ENCODE measurements around the gene TAGAP.
"Not testable (repeated sequence)": the region's sequence is repeated elsewhere in the genome, so short reads cannot be mapped to it uniquely, and the experiment has no call there.

Gene TAGAP

DNA sequence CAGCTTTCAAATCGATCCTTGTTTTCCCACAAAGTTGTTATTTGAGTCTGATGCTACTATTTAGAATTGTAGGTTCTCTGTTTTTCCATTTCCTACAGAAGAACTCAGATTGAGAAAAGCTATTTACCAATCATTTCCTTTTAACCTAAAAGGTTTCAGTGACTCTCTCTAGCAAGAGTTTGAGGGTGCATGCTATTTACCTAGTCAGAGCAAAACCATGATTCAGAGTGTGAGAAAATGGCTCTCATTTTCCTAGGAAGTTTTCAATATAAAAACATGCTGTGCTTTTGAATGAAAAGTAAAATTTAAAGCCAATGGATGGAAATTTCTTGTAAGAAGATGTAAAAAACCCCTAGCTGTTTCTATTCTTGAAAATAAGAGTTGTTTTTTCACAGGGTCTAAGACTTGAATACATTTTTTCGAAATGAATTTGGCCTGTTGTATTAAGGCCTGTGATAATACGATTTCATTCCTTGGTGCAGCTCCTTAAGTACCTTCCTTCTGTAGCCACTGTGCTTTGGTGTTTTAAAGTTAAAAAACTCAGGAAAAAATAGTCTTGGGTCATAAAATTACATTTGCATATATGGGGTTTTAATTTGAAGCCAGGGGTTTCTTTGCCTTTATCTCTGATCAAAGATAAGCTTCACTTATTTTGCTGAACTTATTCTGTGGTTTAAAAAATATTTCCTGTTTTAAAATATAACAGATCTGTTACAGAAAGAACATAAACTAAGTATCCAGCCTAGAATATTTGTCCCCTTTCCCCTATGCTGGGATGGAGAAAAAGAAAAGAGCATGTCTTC lies 26.8 kb downstream of the TAGAP start:
- Mint-ChIP-seq H3K4me1 (peaks cover 66% of the 10 kb centered on the region), H3K27ac (peak overlapping the region; percentile 79 to 82), H3K27me3 (no peaks in the 10 kb centered on the region), H3K9me3 (peaks cover 13 to 19% of the 10 kb centered on the region in 2 donors), H3K4me3 (peak overlapping the region; percentile 41 to 64)
- ATAC-seq = peak; percentile 96
- no peak for DNase-seq

GRCh38 chr6:159014406-159014805 lies 30.4 kb downstream of the TAGAP start:
- DNase-seq (no peak), ATAC-seq (no peak)
- Mint-ChIP-seq H3K27me3 (no peaks in the 10 kb centered on the region), H3K27ac (peak overlapping the region in 1 of 2 donors; percentile 16), H3K4me1 (peaks cover 66% of the 10 kb centered on the region), H3K4me3 (no peak overlapping the region), H3K9me3 (peaks cover 0 to 3% of the 10 kb centered on the region in 2 donors)

- Mint-ChIP-seq H3K27me3 (no peaks in the 10 kb centered on the region), H3K27ac (no peak overlapping the region), H3K4me1 (peaks cover 54% of the 10 kb centered on the region), H3K4me3 (no peak overlapping the region), H3K9me3 (no peaks in the 10 kb centered on the region)
- DNase-seq = no peak
- no peak for ATAC-seq
Measured at GRCh38 chr6:159013229-159013628, 31.6 kb downstream of the TAGAP start.

DNA sequence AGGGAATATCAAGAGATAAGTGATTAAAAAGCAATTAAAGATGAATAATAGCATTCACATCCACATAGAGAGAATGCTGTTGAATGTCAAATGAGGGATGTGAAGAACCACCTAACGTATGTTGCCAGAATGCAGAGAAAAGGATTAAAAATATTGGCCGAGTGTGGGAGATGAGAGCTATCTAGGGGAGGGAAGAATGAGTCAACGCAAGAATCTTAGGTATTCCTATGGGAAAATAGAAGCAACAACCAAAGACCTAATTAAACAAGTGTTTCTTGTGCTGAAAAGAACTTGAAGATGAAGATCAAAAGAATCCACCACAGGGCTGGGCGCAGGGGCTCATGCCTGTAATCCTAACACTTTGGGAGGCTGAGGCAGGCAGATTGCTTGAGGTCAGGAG lies 32.6 kb downstream of the TAGAP start:
- DNase-seq (no peak), ATAC-seq (no peak)
- no peak overlapping the region for H3K27ac Mint-ChIP-seq
- no peak overlapping the region for H3K4me3 Mint-ChIP-seq
- H3K9me3 Mint-ChIP-seq = no peaks in the 10 kb centered on the region
- no peaks in the 10 kb centered on the region for H3K27me3 Mint-ChIP-seq
- H3K4me1 Mint-ChIP-seq = peaks cover 46% of the 10 kb centered on the region

DNA sequence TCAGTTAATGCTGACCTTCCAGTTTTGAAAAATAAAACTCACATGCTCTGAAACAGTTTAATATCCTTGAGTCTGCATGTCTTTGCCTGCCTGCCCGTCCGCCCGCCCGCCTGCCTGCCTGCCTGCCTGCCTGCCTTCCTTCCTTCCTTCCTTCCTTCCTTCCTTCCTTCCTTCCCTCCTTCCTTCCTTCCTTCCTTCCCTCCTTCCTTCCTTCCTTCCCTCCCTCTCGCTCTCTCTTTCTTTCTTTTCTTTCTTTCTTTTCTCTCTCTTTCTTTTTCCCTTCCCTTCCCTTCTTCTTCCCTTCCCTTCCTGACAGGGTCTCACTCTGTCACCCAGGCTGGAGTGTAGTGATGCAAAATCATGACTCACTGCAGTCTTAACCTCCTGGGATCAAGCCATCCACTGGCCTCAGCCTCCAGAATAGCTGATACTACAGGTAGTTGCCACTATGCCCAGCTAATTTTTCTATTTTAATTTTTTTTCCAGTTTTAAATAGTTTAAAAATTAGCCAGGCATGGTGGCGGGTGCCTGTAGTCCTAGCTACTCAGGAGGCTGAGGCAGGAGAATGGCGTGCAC lies 34.7 kb downstream of the TAGAP start:
- H3K27ac Mint-ChIP-seq, H3K4me3 Mint-ChIP-seq, H3K9me3 Mint-ChIP-seq, DNase-seq, H3K27me3 Mint-ChIP-seq, ATAC-seq: not testable (repeated sequence)
- H3K4me1 Mint-ChIP-seq = peaks cover 41% of the 10 kb centered on the region

DNA sequence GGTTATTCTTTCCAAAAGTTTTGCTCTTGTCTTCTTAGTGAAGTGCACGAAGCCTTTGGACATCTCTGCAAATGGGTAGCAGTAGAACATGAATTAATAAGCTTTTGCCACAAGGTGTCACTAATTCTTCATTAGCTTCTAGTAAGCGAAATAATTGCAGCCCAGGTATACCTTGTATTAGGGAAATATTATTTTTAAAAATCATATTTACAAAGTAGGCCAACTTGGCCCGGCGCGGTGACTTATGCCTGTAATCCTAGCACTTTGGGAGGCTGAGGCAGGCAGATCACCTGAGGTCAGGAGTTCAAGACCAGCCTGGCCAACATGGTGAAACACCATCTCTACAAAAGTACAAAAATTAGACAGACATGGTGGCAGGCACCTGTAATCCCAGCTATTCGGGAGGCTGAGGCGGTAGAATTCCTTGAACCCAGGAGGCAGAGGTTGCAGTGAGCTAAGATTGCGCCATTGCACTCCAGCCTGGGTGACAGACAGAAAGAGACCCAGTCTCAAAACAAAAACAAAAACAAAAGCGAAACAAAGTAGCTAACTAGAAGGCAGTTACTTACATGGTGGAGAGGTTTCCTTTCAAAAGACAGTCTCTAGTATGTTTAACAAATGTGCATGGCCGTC lies 36.0 kb downstream of the TAGAP start:
- no peaks in the 10 kb centered on the region for H3K27me3 Mint-ChIP-seq
- DNase-seq (no peak), ATAC-seq (peak; percentile 54)
- peaks cover 29% of the 10 kb centered on the region for H3K4me1 Mint-ChIP-seq
- no peak overlapping the region for H3K27ac Mint-ChIP-seq
- H3K4me3 Mint-ChIP-seq = peak overlapping the region in 1 of 2 donors; percentile 23
- no peaks in the 10 kb centered on the region for H3K9me3 Mint-ChIP-seq

- Mint-ChIP-seq H3K27me3 (no peaks in the 10 kb centered on the region), H3K4me3 (no peak overlapping the region), H3K9me3 (no peaks in the 10 kb centered on the region), H3K27ac (no peak overlapping the region), H3K4me1 (peaks cover 25% of the 10 kb centered on the region)
- no peak for ATAC-seq
- DNase-seq = no peak
Measured at GRCh38 chr6:159007510-159007909, 37.3 kb downstream of the TAGAP start.

- H3K27me3 Mint-ChIP-seq = no peaks in the 10 kb centered on the region
- ATAC-seq (no peak), DNase-seq (no peak)
- no peak overlapping the region for H3K4me3 Mint-ChIP-seq
- H3K9me3 Mint-ChIP-seq = no peaks in the 10 kb centered on the region
- H3K27ac Mint-ChIP-seq = no peak overlapping the region
- peaks cover 28% of the 10 kb centered on the region for H3K4me1 Mint-ChIP-seq
Measured at GRCh38 chr6:159005436-159005835, 39.4 kb downstream of the TAGAP start.

GRCh38 chr6:159004592-159004991 lies 40.2 kb downstream of the TAGAP start:
- Mint-ChIP-seq H3K9me3 (no peaks in the 10 kb centered on the region), H3K4me1 (peaks cover 20% of the 10 kb centered on the region), H3K27me3 (no peaks in the 10 kb centered on the region), H3K27ac (no peak overlapping the region), H3K4me3 (no peak overlapping the region)
- DNase-seq (no peak), ATAC-seq (no peak)

DNA sequence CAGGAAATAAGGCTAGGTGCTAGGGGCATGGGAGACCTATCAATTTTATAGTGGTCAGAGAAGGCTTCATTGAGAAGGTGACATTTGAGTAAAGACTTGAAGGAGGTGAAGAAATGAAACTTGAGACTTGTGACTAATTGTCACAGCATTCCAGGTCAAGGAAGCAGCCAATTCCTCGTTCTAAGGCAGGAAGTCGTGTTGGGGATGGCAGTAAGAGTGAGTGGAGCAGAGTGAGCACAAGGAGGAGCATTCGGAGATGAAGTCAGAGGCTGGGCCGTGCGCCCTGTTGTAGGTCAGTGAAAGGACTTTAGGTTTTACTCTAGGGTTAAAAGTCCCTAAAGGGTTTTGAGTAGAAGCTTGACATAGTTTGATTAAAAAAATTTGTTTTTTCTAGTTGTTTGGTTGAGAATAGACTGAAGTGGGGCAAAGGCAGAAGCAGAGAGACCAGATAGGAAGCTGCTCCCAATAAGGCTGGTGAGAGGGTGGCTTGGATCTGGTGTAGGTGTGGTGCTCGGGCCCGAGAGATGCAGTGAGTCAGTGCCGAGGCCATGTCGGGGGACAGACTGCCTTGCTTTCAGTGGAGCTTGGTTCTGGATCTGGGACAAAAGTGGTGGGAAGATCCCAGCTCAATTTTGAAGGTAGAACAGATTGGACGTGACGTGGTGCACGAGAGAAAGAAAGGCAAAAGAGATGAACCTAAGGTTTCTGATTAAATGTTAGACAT lies 42.2 kb downstream of the TAGAP start:
- Mint-ChIP-seq H3K4me3 (no peak overlapping the region), H3K27ac (no peak overlapping the region), H3K4me1 (peaks cover 32% of the 10 kb centered on the region), H3K27me3 (no peaks in the 10 kb centered on the region), H3K9me3 (no peaks in the 10 kb centered on the region)
- no peak for ATAC-seq
- DNase-seq = no peak

GRCh38 chr6:158999666-159000403 lies 45.0 kb downstream of the TAGAP start, which contains the start of gene RSPH3:
Gene RSPH3 (minus strand): TSS chr6:159000202. CDS start chr6:158999550, 652 bp downstream.
- no peaks in the 10 kb centered on the region for H3K9me3 Mint-ChIP-seq
- peak; percentile 85 to 93 for DNase-seq
- peak; percentile 91 for ATAC-seq
- H3K4me1 Mint-ChIP-seq = peaks cover 55% of the 10 kb centered on the region
- H3K27ac Mint-ChIP-seq = peak within 1 kb of the TSS; percentile 91 to 94
- peak within 1 kb of the TSS; percentile 93 to 96 for H3K4me3 Mint-ChIP-seq
- H3K27me3 Mint-ChIP-seq = no peaks in the 10 kb centered on the region

DNA sequence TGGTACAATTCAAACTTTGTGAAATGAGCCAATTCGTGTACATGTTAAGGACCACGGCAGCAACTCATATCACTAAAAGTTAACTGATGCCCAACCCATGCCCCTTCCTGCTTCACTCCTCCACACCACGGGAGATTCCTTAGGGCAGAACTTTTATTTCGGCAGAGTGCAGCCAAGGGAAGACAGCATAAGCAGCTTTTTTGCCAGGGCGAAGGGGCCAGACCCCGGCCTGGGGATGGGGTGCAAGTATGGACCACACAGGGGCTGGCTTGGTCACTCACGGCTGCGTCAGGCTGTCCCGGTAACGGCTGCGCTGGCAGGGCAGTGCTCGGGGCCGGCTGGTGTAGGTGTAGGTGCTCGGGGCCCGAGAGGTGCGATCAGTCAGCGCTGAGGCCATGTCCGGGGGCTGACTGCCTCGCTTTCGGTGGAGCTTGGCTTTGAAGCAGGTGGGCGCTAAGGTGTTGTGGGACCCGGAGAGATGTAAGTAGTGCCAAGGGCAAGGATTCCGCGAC lies 45.6 kb downstream of the TAGAP start:
- peak; percentile 61 for ATAC-seq
- H3K27ac Mint-ChIP-seq = peak overlapping the region; percentile 36 to 94
- peaks cover 57% of the 10 kb centered on the region for H3K4me1 Mint-ChIP-seq
- no peaks in the 10 kb centered on the region for H3K9me3 Mint-ChIP-seq
- H3K27me3 Mint-ChIP-seq = no peaks in the 10 kb centered on the region
- no peak for DNase-seq
- H3K4me3 Mint-ChIP-seq = peak overlapping the region; percentile 93 to 96

- no peak overlapping the region for H3K4me3 Mint-ChIP-seq
- no peak overlapping the region for H3K27ac Mint-ChIP-seq
- DNase-seq = no peak
- H3K4me1 Mint-ChIP-seq = peaks cover 59% of the 10 kb centered on the region
- no peak for ATAC-seq
- no peaks in the 10 kb centered on the region for H3K9me3 Mint-ChIP-seq
- H3K27me3 Mint-ChIP-seq = no peaks in the 10 kb centered on the region
Measured at GRCh38 chr6:158996856-158997255, 47.9 kb downstream of the TAGAP start.

GRCh38 chr6:158993639-158994038 lies 51.2 kb downstream of the TAGAP start:
- no peaks in the 10 kb centered on the region for H3K27me3 Mint-ChIP-seq
- H3K4me1 Mint-ChIP-seq = peaks cover 56% of the 10 kb centered on the region
- H3K4me3 Mint-ChIP-seq = peak overlapping the region in 1 of 2 donors; percentile 3
- ATAC-seq = no peak
- H3K27ac Mint-ChIP-seq = peak overlapping the region in 1 of 2 donors; percentile 27
- no peak for DNase-seq
- peaks cover 0 to 6% of the 10 kb centered on the region in 2 donors for H3K9me3 Mint-ChIP-seq

All from stimulated activated naive CD8-positive, alpha-beta T cell treated with anti-CD3 and anti-CD28 coated beads, Interleukin-15, amount 100 ng/mL, for 72 hours (primary cell).